GM21576 (cell line): ENCODE results near the gene CCND1.

Experiments
- ATAC-seq: cut with Tn5 transposase; IDR thresholded peaks from one replicate; pipeline ENCODE4 v1.9.1; 2021; ENCODE audit warnings: mild to moderate bottlenecking, moderate library complexity; ENCODE audit not compliant: unreplicated experiment

Gene CCND1

GRCh38 chr11:69664103-69664775 lies 23.3 kb downstream of the CCND1 start:
- no peak for ATAC-seq

GRCh38 chr11:69664901-69665300 lies 23.9 kb downstream of the CCND1 start:
- no peak for ATAC-seq

- no peak for ATAC-seq
Measured at GRCh38 chr11:69665669-69666068, 24.7 kb downstream of the CCND1 start.

GRCh38 chr11:69666261-69666660 lies 25.3 kb downstream of the CCND1 start:
- ATAC-seq = no peak

- no peak for ATAC-seq
Measured at GRCh38 chr11:69666752-69667536, 26.0 kb downstream of the CCND1 start.

GRCh38 chr11:69667619-69668604 lies 27.0 kb downstream of the CCND1 start:
- no peak for ATAC-seq

GRCh38 chr11:69669486-69669885 lies 28.5 kb downstream of the CCND1 start:
- ATAC-seq = no peak

GRCh38 chr11:69670158-69670845 lies 29.3 kb downstream of the CCND1 start:
- ATAC-seq = no peak

- ATAC-seq = no peak
Measured at GRCh38 chr11:69671734-69672465, 30.9 kb downstream of the CCND1 start.

GRCh38 chr11:69674267-69674885 lies 33.4 kb downstream of the CCND1 start:
- ATAC-seq = no peak

- ATAC-seq = peak; percentile 82
Measured at GRCh38 chr11:69674886-69675714, 34.1 kb downstream of the CCND1 start, which contains the start of gene LTO1. Gene LTO1, minus strand, starts transcription at chr11:69675353. Its CDS starts 114 bp downstream, at chr11:69675239.

- no peak for ATAC-seq
Measured at GRCh38 chr11:69677749-69678148, 36.8 kb downstream of the CCND1 start.

GRCh38 chr11:69680688-69681087 lies 39.7 kb downstream of the CCND1 start:
- ATAC-seq = no peak

- no peak for ATAC-seq
Measured at GRCh38 chr11:69682221-69682620, 41.3 kb downstream of the CCND1 start.

- no peak for ATAC-seq
Measured at GRCh38 chr11:69682681-69683326, 41.8 kb downstream of the CCND1 start.

- no peak for ATAC-seq
Measured at GRCh38 chr11:69683764-69684333, 42.9 kb downstream of the CCND1 start.

- ATAC-seq = no peak
Measured at GRCh38 chr11:69684651-69685050, 43.7 kb downstream of the CCND1 start.

- no peak for ATAC-seq
Measured at GRCh38 chr11:69685348-69685747, 44.4 kb downstream of the CCND1 start.
